ENCODE results near the gene ZFP92.

The ZFP92 gene

GRCh38 chrX:153457827-153458466 lies 46.7 kb downstream of the ZFP92 start:
- no peak for DNase-seq

GRCh38 chrX:153458476-153458875 lies 47.2 kb downstream of the ZFP92 start:
- no peak for DNase-seq

- DNase-seq: no peak
Measured at GRCh38 chrX:153459986-153460385, 48.7 kb downstream of the ZFP92 start.

DNA sequence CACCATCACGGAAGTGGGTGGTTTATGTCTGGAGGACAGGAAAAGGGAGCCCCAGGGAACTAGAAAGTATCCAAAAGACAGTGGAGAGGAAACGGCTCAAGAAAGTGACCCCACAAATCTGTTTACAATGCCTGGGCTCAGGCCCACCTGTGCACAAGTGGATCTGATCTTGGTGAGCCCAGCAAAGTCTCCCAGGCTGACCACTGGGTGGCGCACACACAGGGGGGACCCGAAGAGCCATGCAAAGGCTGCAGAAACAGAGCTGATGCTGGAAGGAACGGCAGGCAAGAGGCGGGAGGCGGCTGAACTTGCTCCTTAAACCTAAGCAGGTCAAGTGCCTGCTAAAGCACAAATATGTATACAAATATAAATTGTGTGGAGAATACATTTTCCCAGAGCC lies 49.6 kb downstream of the ZFP92 start:
- DNase-seq: peak; percentile 7 to 46 (median 20)
